ENCODE measurements around the gene ZDHHC9. TPM values are rescaled to one million over a fixed set of nuclear protein-coding genes. Genes with fewer than 3 reads are reported as not detected.

ZDHHC9 gene
- total RNA-seq, 1 donor from 2014 or later: 64.0 TPM

- no peak overlapping the region for H3K4me3 Mint-ChIP-seq (ENCODE audit: unreplicated experiment)
- H3K36me3 Mint-ChIP-seq (ENCODE audit: low read depth, unreplicated experiment): no peaks in the 10 kb centered on the region
- Histone ChIP-seq H2AFZ (ENCODE audit: low read depth, low read length) (no peak overlapping the region), H3K4me2 (ENCODE audit: low read length) (no peak overlapping the region), H3K36me3 (ENCODE audit: insufficient read depth, low read length) (no peaks in the 10 kb centered on the region), H3K9me3 (ENCODE audit: insufficient read depth, low read depth, low read length) (no peaks in the 10 kb centered on the region), H3K27ac (ENCODE audit: low read depth, low read length) (no peak overlapping the region), H3K4me3 (ENCODE audit: insufficient read depth, low read depth, low read length) (no peak overlapping the region), H3K27me3 (ENCODE audit: insufficient read depth, low read length) (no peaks in the 10 kb centered on the region), H4K20me1 (ENCODE audit: insufficient read depth, low read length) (no peaks in the 10 kb centered on the region), H3K4me1 (ENCODE audit: insufficient read depth, low read length) (no peaks in the 10 kb centered on the region), H3K9ac (ENCODE audit: low read length) (no peak overlapping the region), H3K79me2 (ENCODE audit: insufficient read depth, low read length) (no peaks in the 10 kb centered on the region)
- peaks cover 7% of the 10 kb centered on the region for H3K27me3 Mint-ChIP-seq (ENCODE audit: low read depth, unreplicated experiment)
- no peaks in the 10 kb centered on the region for H3K4me1 Mint-ChIP-seq (ENCODE audit: low read depth, unreplicated experiment)
- H3K27ac Mint-ChIP-seq (ENCODE audit: unreplicated experiment): no peak overlapping the region
- TF ChIP-seq EZH2 (IDR thresholded peaks at IDR 0.05; ENCODE audit: insufficient read depth, low read length) (no peak), CTCF (IDR thresholded peaks at IDR 0.05; ENCODE audit: insufficient read depth, low read depth, low read length) (no peak)
- DNase-seq (ENCODE audit: low read depth) (no peak), FAIRE-seq (no peak)
- H3K9me3 Mint-ChIP-seq (ENCODE audit: unreplicated experiment): no peaks in the 10 kb centered on the region
Measured at GRCh38 chrX:129779086-129779672, 64.5 kb downstream of the ZDHHC9 start.

DNA sequence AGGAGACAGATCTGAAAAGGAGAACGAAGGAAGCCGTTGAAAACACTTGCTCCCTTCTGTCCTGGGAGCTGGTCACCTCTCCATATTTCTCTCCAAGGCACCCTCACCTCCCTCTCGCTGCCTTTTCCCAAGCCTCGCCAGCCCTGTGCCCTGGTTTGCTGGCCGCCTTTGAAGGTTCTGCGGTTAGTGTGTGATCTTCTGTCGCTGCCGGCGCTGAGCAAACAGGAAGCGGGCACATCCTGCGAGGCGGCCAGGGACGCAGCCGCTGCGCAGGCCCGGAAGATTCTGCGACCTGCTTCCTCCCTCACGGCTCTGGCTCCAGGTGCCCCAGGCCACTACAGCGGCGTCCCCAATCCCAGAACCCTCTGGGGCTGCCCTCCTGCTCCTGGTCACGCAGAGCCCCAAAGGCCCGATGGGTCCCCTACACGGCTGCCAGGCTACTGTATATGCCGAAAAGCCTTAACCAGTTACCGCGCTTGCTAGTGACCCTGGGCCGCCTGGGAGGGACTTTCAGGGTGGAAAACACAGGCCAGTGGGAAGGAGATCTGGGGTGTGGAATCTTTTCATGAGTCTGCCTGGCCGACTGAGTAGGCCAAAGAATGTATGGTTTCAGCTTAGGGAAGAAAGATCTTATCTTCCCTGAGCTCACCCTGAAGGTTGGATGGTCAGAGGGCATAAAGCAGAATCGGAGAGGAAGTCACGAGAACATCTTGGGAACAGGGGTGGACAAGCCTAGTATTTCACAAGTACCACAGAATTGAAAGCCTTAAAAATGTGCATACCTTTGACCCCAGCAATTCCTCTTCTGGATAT is 66.3 kb downstream of the ZDHHC9 start:
- DNase-seq (ENCODE audit: low read depth) (no peak), FAIRE-seq (no peak)
- H3K9ac ChIP-seq (ENCODE audit: low read length): no peak overlapping the region
- Mint-ChIP-seq H3K9me3 (ENCODE audit: unreplicated experiment) (no peaks in the 10 kb centered on the region), H3K27me3 (ENCODE audit: low read depth, unreplicated experiment) (peaks cover 6% of the 10 kb centered on the region), H3K4me3 (ENCODE audit: unreplicated experiment) (no peak overlapping the region), H3K27ac (ENCODE audit: unreplicated experiment) (no peak overlapping the region), H3K4me1 (ENCODE audit: low read depth, unreplicated experiment) (no peaks in the 10 kb centered on the region), H3K36me3 (ENCODE audit: low read depth, unreplicated experiment) (no peaks in the 10 kb centered on the region)
- no peaks in the 10 kb centered on the region for H3K9me3 ChIP-seq (ENCODE audit: insufficient read depth, low read depth, low read length)
- H3K79me2 ChIP-seq (ENCODE audit: insufficient read depth, low read length): no peaks in the 10 kb centered on the region
- no peak overlapping the region for H3K4me2 ChIP-seq (ENCODE audit: low read length)
- H3K4me1 ChIP-seq (ENCODE audit: insufficient read depth, low read length): no peaks in the 10 kb centered on the region
- H3K27me3 ChIP-seq (ENCODE audit: insufficient read depth, low read length): no peaks in the 10 kb centered on the region
- H2AFZ ChIP-seq (ENCODE audit: low read depth, low read length): no peak overlapping the region
- H3K36me3 ChIP-seq (ENCODE audit: insufficient read depth, low read length): no peaks in the 10 kb centered on the region
- TF ChIP-seq EZH2 (IDR thresholded peaks at IDR 0.05; ENCODE audit: insufficient read depth, low read length) (no peak), CTCF (IDR thresholded peaks at IDR 0.05; ENCODE audit: insufficient read depth, low read depth, low read length) (no peak)
- H3K27ac ChIP-seq (ENCODE audit: low read depth, low read length): no peak overlapping the region
- no peak overlapping the region for H3K4me3 ChIP-seq (ENCODE audit: insufficient read depth, low read depth, low read length)
- H4K20me1 ChIP-seq (ENCODE audit: insufficient read depth, low read length): no peaks in the 10 kb centered on the region

Measured in astrocyte (in vitro differentiated cells and primary cell).